SK-N-SH treated with all-trans-retinoic acid at 6 μM for 48 hours (cell line): ENCODE results near the gene SSBP4.

Experiments used
- ATAC-seq: fragments of 200-7000 bp; cut with Tn5 transposase; 3 replicates; pipeline ENCODE4 v1.9.1; 2020; ENCODE audit warnings: mild to moderate bottlenecking, moderate library complexity
- ARNTL ChIP-seq: fragments of 450-650 bp; formaldehyde crosslinking; IDR thresholded peaks from 2 replicates; pipeline ENCODE4 v1.5.0; 2020; ENCODE audit warnings: low read depth, mild to moderate bottlenecking, moderate library complexity, borderline replicate concordance
- BACH2 ChIP-seq: fragments of 250-450 bp; sonication (Bioruptor Pico); IDR thresholded peaks from 2 replicates; pipeline ENCODE4 v1.9.0; 2021; ENCODE audit warnings: mild to moderate bottlenecking, borderline replicate concordance
- CSDC2 ChIP-seq: fragments of 250-450 bp; sonication (Bioruptor Pico); IDR thresholded peaks from 2 replicates; pipeline ENCODE4 v1.5.0; 2020; ENCODE audit warnings: mild to moderate bottlenecking, moderate library complexity
- ESRRG ChIP-seq: fragments of 250-450 bp; sonication (Bioruptor Pico); IDR thresholded peaks from 2 replicates; pipeline ENCODE4 v1.6.1; 2021; ENCODE audit warnings: mild to moderate bottlenecking
- ISL1 ChIP-seq: fragments of 250-450 bp; sonication (Bioruptor Pico); IDR thresholded peaks from 2 replicates; pipeline ENCODE4 v2.1.2; 2022; ENCODE audit warnings: mild to moderate bottlenecking, moderate library complexity
- OSR1 ChIP-seq: fragments of 250-450 bp; sonication (Bioruptor Pico); IDR thresholded peaks from 2 replicates; pipeline ENCODE4 v1.8.0; 2022; ENCODE audit warnings: moderate library complexity, mild to moderate bottlenecking, inconsistent platforms
- PPARA ChIP-seq: fragments of 250-450 bp; sonication (Bioruptor Pico); IDR thresholded peaks from 2 replicates; pipeline ENCODE4 v1.5.0; 2020; ENCODE audit warnings: mild to moderate bottlenecking, borderline replicate concordance
- RARB ChIP-seq: fragments of 250-450 bp; sonication (Bioruptor Pico); IDR thresholded peaks from 2 replicates; pipeline ENCODE4 v1.8.0; 2021; ENCODE audit warnings: mild to moderate bottlenecking, moderate library complexity
- SNAI2 ChIP-seq: fragments of 250-450 bp; sonication (Bioruptor Pico); IDR thresholded peaks from 2 replicates; pipeline ENCODE4 v1.5.0; 2020; ENCODE audit warnings: mild to moderate bottlenecking, moderate library complexity
- TCF4 ChIP-seq: fragments of 250-450 bp; sonication (Bioruptor Pico); IDR thresholded peaks from 2 replicates; pipeline ENCODE4 v1.8.0; 2021; ENCODE audit warnings: mild to moderate bottlenecking, moderate library complexity, borderline replicate concordance
- TOX ChIP-seq: fragments of 250-450 bp; sonication (Bioruptor Pico); IDR thresholded peaks from 2 replicates; pipeline ENCODE4 v1.8.0; 2021; ENCODE audit warnings: mild to moderate bottlenecking, moderate library complexity, borderline replicate concordance
- ZFP3 ChIP-seq: fragments of 250-450 bp; sonication (Bioruptor Pico); IDR thresholded peaks from 2 replicates; pipeline ENCODE4 v1.5.0; 2020; ENCODE audit warnings: mild to moderate bottlenecking, moderate library complexity
- ZFP30 ChIP-seq: fragments of 450-650 bp; formaldehyde crosslinking; IDR thresholded peaks from 2 replicates; pipeline ENCODE4 v1.5.0; 2022; ENCODE audit warnings: mild to moderate bottlenecking, moderate library complexity
- ZNF565 ChIP-seq: fragments of 450-650 bp; formaldehyde crosslinking; conservative IDR thresholded peaks from 2 replicates; pipeline ENCODE4 v1.5.0; 2020; ENCODE audit warnings: low read depth, mild to moderate bottlenecking, moderate library complexity
- ZNF70 ChIP-seq: fragments of 450-650 bp; formaldehyde crosslinking; IDR thresholded peaks from 2 replicates; pipeline ENCODE4 v1.5.0; 2020; ENCODE audit warnings: mild to moderate bottlenecking, moderate library complexity
- ZNF8 ChIP-seq: fragments of 450-650 bp; formaldehyde crosslinking; IDR thresholded peaks from 2 replicates; pipeline ENCODE4 v1.5.0; 2020; ENCODE audit warnings: mild to moderate bottlenecking, moderate library complexity
- TF ChIP-seq, protein P1 (sequence below): fragments of 250-450 bp; sonication (Bioruptor Pico); IDR thresholded peaks from 2 replicates; pipeline ENCODE4 v1.5.0; 2020; ENCODE audit warnings: mild to moderate bottlenecking, moderate library complexity
- TF ChIP-seq, protein P2 (sequence below): fragments of 250-450 bp; sonication (Bioruptor Pico); IDR thresholded peaks from 2 replicates; pipeline ENCODE4 v1.8.0; 2021; ENCODE audit warnings: low read depth, mild to moderate bottlenecking, moderate library complexity, borderline replicate concordance
- TF ChIP-seq, protein P3 (sequence below): fragments of 250-450 bp; sonication (Bioruptor Pico); IDR thresholded peaks from 2 replicates; pipeline ENCODE4 v1.8.0; 2020; ENCODE audit warnings: mild to moderate bottlenecking, moderate library complexity, borderline replicate concordance
- TF ChIP-seq, protein P4 (sequence below): fragments of 250-450 bp; sonication (Bioruptor Pico); IDR thresholded peaks from 2 replicates; pipeline ENCODE4 v1.5.1; 2021; ENCODE audit warnings: mild to moderate bottlenecking, moderate library complexity
- TF ChIP-seq, protein P5 (sequence below): fragments of 250-450 bp; sonication (Bioruptor Pico); IDR thresholded peaks from 2 replicates; pipeline ENCODE4 v1.5.1; 2020; ENCODE audit warnings: low read depth, mild to moderate bottlenecking, moderate library complexity

The SSBP4 gene

DNA sequence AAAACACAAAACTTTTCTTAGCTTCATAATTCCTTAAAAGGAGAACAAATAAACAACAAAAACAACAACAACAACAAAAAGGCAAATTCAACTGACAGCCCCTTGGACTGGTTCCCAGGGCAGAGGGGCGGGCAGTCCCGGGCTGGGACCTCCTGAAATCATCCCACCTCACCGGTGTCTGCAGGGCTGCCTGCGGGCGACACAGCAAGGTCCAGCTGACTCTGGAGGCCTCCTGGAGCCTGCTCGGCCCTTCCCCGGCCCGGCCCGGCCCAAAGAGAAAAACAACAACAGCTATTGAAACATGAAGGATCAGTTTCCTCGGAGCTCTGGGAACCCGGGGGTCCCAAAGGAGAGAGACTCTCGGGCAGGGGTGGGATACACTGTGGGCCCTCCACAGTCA lies 23.7 kb downstream of the SSBP4 start:
- ATAC-seq = no peak
- TF ChIP-seq, protein P1, sequence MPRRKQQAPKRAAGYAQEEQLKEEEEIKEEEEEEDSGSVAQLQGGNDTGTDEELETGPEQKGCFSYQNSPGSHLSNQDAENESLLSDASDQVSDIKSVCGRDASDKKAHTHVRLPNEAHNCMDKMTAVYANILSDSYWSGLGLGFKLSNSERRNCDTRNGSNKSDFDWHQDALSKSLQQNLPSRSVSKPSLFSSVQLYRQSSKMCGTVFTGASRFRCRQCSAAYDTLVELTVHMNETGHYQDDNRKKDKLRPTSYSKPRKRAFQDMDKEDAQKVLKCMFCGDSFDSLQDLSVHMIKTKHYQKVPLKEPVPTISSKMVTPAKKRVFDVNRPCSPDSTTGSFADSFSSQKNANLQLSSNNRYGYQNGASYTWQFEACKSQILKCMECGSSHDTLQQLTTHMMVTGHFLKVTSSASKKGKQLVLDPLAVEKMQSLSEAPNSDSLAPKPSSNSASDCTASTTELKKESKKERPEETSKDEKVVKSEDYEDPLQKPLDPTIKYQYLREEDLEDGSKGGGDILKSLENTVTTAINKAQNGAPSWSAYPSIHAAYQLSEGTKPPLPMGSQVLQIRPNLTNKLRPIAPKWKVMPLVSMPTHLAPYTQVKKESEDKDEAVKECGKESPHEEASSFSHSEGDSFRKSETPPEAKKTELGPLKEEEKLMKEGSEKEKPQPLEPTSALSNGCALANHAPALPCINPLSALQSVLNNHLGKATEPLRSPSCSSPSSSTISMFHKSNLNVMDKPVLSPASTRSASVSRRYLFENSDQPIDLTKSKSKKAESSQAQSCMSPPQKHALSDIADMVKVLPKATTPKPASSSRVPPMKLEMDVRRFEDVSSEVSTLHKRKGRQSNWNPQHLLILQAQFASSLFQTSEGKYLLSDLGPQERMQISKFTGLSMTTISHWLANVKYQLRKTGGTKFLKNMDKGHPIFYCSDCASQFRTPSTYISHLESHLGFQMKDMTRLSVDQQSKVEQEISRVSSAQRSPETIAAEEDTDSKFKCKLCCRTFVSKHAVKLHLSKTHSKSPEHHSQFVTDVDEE (CRISPR knock-in tag) = no peak
- TF ChIP-seq, protein P2, sequence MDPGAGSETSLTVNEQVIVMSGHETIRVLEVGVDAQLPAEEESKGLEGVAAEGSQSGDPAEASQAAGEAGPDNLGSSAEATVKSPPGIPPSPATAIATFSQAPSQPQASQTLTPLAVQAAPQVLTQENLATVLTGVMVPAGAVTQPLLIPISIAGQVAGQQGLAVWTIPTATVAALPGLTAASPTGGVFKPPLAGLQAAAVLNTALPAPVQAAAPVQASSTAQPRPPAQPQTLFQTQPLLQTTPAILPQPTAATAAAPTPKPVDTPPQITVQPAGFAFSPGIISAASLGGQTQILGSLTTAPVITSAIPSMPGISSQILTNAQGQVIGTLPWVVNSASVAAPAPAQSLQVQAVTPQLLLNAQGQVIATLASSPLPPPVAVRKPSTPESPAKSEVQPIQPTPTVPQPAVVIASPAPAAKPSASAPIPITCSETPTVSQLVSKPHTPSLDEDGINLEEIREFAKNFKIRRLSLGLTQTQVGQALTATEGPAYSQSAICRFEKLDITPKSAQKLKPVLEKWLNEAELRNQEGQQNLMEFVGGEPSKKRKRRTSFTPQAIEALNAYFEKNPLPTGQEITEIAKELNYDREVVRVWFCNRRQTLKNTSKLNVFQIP = no peak
- TF ChIP-seq SNAI2 (CRISPR knock-in tag) = no peak
- no peak for TF ChIP-seq TOX (CRISPR knock-in tag)
- no peak for TF ChIP-seq ZNF70 (CRISPR knock-in tag)
- no peak for TF ChIP-seq TCF4 (CRISPR knock-in tag)
- no peak for TF ChIP-seq ESRRG (CRISPR knock-in tag)
- TF ChIP-seq CSDC2 (CRISPR knock-in tag) = no peak
- TF ChIP-seq PPARA (CRISPR knock-in tag) = no peak
- no peak for TF ChIP-seq ZFP3
- TF ChIP-seq RARB = no peak
- TF ChIP-seq OSR1 (CRISPR knock-in tag) = no peak
- no peak for TF ChIP-seq ZNF565 (CRISPR knock-in tag)
- TF ChIP-seq, protein P3, sequence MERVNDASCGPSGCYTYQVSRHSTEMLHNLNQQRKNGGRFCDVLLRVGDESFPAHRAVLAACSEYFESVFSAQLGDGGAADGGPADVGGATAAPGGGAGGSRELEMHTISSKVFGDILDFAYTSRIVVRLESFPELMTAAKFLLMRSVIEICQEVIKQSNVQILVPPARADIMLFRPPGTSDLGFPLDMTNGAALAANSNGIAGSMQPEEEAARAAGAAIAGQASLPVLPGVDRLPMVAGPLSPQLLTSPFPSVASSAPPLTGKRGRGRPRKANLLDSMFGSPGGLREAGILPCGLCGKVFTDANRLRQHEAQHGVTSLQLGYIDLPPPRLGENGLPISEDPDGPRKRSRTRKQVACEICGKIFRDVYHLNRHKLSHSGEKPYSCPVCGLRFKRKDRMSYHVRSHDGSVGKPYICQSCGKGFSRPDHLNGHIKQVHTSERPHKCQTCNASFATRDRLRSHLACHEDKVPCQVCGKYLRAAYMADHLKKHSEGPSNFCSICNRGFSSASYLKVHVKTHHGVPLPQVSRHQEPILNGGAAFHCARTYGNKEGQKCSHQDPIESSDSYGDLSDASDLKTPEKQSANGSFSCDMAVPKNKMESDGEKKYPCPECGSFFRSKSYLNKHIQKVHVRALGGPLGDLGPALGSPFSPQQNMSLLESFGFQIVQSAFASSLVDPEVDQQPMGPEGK (CRISPR knock-in tag) = no peak

DNA sequence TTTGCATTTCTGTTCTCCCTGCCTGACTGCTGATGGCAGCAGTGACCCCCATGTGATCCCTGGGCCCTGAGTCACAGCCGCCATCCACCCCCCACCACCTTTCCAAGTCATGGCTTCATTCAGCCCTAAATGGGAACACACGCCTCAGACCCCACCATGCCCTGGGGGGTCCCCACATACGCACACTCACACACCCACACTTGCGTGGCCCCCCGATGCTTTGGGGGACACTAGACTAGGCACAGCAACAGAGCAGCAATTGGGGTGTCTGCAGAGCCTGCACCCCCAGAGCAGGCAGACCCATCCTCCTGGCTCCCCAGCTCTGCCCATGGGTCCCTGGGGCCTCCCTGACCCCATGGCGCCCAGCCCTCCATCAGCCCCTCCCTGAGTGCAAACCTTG lies 24.2 kb downstream of the SSBP4 start:
- no peak for TF ChIP-seq RARB
- TF ChIP-seq CSDC2 (CRISPR knock-in tag) = no peak
- no peak for TF ChIP-seq BACH2
- TF ChIP-seq ZNF565 (CRISPR knock-in tag) = no peak
- TF ChIP-seq OSR1 (CRISPR knock-in tag) = no peak
- TF ChIP-seq, protein P1 (CRISPR knock-in tag) = no peak

DNA sequence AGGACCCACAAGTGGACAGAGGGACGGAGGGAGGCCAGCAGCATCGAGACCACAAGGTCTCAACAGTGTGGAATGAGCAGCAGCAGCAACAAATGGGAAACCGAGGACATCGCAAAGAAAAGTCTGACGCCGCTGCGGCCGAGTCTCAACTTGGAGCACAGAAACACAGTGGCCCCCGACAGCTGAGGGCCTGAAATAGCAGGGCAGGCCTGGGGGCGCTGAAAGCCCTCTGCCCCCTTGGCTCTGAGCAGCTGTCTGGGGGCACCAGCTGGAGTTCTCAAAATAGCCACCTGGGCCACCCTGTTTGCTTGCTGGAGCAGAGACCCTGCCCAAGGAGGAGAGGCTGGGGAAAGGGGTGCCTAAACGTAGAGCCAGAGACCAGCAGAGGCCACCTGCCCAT lies 24.6 kb downstream of the SSBP4 start:
- ATAC-seq = no peak
- TF ChIP-seq ZNF70 (CRISPR knock-in tag) = no peak
- TF ChIP-seq BACH2 = no peak
- TF ChIP-seq, protein P4, sequence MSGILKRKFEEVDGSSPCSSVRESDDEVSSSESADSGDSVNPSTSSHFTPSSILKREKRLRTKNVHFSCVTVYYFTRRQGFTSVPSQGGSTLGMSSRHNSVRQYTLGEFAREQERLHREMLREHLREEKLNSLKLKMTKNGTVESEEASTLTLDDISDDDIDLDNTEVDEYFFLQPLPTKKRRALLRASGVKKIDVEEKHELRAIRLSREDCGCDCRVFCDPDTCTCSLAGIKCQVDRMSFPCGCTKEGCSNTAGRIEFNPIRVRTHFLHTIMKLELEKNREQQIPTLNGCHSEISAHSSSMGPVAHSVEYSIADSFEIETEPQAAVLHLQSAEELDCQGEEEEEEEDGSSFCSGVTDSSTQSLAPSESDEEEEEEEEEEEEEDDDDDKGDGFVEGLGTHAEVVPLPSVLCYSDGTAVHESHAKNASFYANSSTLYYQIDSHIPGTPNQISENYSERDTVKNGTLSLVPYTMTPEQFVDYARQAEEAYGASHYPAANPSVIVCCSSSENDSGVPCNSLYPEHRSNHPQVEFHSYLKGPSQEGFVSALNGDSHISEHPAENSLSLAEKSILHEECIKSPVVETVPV (CRISPR knock-in tag) = no peak
- no peak for TF ChIP-seq SNAI2 (CRISPR knock-in tag)

More for the DNA sequence above, 24.2 kb downstream of the SSBP4 start:
- no peak for ATAC-seq

DNA sequence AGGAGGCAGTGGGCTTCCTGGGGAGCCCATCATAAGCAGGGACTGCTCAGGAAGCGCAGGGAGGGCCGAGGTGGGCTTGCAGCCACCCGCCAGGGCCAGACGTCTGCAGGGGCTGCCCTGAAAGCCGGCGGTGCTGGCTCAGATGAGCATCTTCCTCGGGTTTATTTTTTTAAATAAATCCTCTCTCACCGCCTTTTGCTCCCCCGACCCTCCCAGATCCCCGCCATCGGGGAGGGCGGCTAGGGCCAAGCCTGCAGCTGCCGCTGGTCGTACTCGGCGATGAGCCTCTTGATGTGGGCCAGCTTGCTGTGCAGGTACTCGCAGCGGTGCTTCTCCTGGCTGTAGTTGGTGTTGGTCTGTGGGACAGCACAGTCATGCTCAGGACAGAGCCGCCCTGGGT lies 25.3 kb downstream of the SSBP4 start:
- ATAC-seq = no peak
- no peak for TF ChIP-seq RARB
- no peak for TF ChIP-seq ZNF70 (CRISPR knock-in tag)
- no peak for TF ChIP-seq ISL1 (CRISPR knock-in tag)
- TF ChIP-seq ZFP30 (CRISPR knock-in tag) = no peak
- TF ChIP-seq SNAI2 (CRISPR knock-in tag) = no peak
- no peak for TF ChIP-seq OSR1 (CRISPR knock-in tag)
- TF ChIP-seq ZNF8 = no peak
- TF ChIP-seq, protein P5, sequence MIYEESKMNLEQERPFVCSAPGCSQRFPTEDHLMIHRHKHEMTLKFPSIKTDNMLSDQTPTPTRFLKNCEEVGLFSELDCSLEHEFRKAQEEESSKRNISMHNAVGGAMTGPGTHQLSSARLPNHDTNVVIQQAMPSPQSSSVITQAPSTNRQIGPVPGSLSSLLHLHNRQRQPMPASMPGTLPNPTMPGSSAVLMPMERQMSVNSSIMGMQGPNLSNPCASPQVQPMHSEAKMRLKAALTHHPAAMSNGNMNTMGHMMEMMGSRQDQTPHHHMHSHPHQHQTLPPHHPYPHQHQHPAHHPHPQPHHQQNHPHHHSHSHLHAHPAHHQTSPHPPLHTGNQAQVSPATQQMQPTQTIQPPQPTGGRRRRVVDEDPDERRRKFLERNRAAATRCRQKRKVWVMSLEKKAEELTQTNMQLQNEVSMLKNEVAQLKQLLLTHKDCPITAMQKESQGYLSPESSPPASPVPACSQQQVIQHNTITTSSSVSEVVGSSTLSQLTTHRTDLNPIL (CRISPR knock-in tag) = no peak
- no peak for TF ChIP-seq BACH2
- no peak for TF ChIP-seq ZFP3
- TF ChIP-seq PPARA (CRISPR knock-in tag) = no peak
- TF ChIP-seq, protein P3 (CRISPR knock-in tag) = no peak
- no peak for TF ChIP-seq ARNTL (CRISPR knock-in tag)
